Measurements from ENCODE around the gene CXorf38. TPM values are rescaled to one million over a fixed set of nuclear protein-coding genes. Genes with fewer than 3 reads are reported as not detected.

Gene CXorf38
- total and polyA plus RNA-seq, 9 of the 15 experiments (the other 6 are each of a cell fraction or from before 2014, with no cell fraction given), result 1.2 to 12.8 (median 8.4) TPM

DNA sequence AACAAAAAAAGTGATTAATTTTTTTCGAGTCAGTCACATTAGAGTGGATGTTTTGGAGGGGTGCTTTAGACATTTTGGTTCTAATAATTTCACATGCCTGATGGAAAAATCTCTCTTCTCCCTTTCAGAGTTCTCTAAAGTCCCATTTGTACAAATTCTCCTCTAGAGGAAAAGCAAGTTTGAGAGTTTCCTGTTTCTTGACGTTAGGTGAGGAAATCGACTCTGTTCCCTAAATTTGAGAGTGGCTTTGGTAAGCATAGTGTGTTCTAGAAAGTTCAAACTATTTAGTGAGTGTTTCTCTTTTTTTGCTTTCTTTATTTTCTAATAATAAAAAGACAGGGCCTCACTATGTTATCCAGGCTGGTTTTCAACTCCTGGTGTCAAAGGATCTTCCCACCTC is 68.2 kb downstream of the CXorf38 start (continued):
- TF ChIP-seq, protein P1, sequence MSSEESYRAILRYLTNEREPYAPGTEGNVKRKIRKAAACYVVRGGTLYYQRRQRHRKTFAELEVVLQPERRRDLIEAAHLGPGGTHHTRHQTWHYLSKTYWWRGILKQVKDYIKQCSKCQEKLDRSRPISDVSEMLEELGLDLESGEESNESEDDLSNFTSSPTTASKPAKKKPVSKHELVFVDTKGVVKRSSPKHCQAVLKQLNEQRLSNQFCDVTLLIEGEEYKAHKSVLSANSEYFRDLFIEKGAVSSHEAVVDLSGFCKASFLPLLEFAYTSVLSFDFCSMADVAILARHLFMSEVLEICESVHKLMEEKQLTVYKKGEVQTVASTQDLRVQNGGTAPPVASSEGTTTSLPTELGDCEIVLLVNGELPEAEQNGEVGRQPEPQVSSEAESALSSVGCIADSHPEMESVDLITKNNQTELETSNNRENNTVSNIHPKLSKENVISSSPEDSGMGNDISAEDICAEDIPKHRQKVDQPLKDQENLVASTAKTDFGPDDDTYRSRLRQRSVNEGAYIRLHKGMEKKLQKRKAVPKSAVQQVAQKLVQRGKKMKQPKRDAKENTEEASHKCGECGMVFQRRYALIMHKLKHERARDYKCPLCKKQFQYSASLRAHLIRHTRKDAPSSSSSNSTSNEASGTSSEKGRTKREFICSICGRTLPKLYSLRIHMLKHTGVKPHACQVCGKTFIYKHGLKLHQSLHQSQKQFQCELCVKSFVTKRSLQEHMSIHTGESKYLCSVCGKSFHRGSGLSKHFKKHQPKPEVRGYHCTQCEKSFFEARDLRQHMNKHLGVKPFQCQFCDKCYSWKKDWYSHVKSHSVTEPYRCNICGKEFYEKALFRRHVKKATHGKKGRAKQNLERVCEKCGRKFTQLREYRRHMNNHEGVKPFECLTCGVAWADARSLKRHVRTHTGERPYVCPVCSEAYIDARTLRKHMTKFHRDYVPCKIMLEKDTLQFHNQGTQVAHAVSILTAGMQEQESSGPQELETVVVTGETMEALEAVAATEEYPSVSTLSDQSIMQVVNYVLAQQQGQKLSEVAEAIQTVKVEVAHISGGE (CRISPR knock-in tag; IDR thresholded peaks at IDR 0.05), result no peak

DNA sequence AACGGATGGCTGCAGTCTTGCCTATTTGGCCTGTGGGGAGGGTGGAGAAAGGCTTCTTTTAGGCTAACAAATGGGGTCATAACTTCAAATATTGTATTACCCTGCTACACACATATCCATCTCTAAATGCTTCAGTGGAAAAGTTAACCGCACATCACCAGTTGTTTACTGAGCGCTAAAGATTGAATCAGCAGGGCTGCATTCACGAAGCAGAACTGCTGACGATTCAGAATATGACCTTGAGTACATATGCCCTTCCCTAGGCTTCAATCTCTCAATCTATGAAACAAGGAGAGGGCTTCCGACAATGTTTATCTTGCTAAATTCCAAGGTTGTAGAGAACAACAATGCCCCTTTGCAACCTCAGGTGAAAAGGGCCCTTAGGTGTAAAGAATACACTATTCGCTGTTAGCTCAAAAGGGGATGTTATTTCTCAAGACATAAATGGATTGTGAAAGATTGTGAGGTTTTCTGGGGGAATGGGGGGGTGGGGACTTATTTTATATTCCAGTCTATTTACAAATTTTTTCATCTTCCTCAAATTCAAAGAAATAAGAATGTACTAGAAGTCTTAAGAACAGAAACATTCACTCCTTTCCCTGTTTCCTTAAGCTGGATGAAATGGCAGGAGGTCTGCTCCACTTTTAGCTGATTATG is 69.2 kb downstream of the CXorf38 start:
- intact Hi-C loops (cut with micrococcal nuclease) (no loop called here), in situ Hi-C loops (cut with MboI) (no loop called here)
- ChIA-PET CTCF (ENCODE audit: low intra/inter-chr PET ratio) (no interaction called here), POLR2A (interaction anchor here (0.7 kb wide), 1 partner anchor 33 kb away, joined by 3 read pairs; no protein-coding TSS in a partner anchor)
- Histone ChIP-seq H4K20me1 (replicated peaks; ENCODE audit: control insufficient read depth, insufficient read depth, low read length) (no peaks in the 10 kb centered on the region; the same call in 1 of the 2 replicates), H3K4me2 (ENCODE audit: insufficient read depth, low read length) (peak overlapping the region; percentile 30; the same call in 1 of the 2 replicates), H3K9me1 (ENCODE audit: control insufficient read depth, insufficient read depth, low read length) (no peaks in the 10 kb centered on the region), H3K9me3 (replicated peaks; ENCODE audit: control insufficient read depth, insufficient read depth, low read depth, low read length) (no peaks in the 10 kb centered on the region), H3K79me2 (ENCODE audit: control insufficient read depth, insufficient read depth, low read length) (peaks cover 20% of the 10 kb centered on the region), H3K27ac (ENCODE audit: extremely low read depth, low read depth, low read length) (no peak overlapping the region), H3K9ac (ENCODE audit: insufficient read depth in 1 of 2, low read depth in 2 of 2, low read length in 2 of 2) (no peak overlapping the region), H3K4me3 (no peak overlapping the region), H3K27me3 (ENCODE audit: control insufficient read depth in 2 of 2, insufficient read depth in 2 of 2, low read length in 2 of 2) (no peaks in the 10 kb centered on the region), H2AFZ (ENCODE audit: low read depth, low read length) (peak overlapping the region; percentile 79), H3K4me1 (replicated peaks in 1 of 2; ENCODE audit: control insufficient read depth in 2 of 2, insufficient read depth in 2 of 2, low read length in 2 of 2) (peaks cover 5 to 14% of the 10 kb centered on the region in 2 experiments; a peak in 3 of 5 replicates), H3K36me3 (ENCODE audit: control insufficient read depth, insufficient read depth, low read length) (no peaks in the 10 kb centered on the region)
- ATAC-seq, result no peak
- BruUV-seq (replicated peaks), result no TSS peak
- peak; percentile 51 for FAIRE-seq
- peak; percentile 86 for TF ChIP-seq MAFG (tag; conservative IDR thresholded peaks at IDR 0.05)
- peak; percentile 58 for TF ChIP-seq MAFK (IDR thresholded peaks at IDR 0.05; ENCODE audit: low read length)
- no peak for TF ChIP-seq TGIF2 (CRISPR knock-in tag; IDR thresholded peaks at IDR 0.05)
- no peak for TF ChIP-seq SP1 (CRISPR knock-in tag; IDR thresholded peaks at IDR 0.05)
- TF ChIP-seq ZNF316 (IDR thresholded peaks at IDR 0.05), result peak; percentile 93
- peak; percentile 39; the same call in 1 of the 2 replicates for TF ChIP-seq CEBPB (tag; IDR thresholded peaks at IDR 0.05)
- TF ChIP-seq, protein P2, sequence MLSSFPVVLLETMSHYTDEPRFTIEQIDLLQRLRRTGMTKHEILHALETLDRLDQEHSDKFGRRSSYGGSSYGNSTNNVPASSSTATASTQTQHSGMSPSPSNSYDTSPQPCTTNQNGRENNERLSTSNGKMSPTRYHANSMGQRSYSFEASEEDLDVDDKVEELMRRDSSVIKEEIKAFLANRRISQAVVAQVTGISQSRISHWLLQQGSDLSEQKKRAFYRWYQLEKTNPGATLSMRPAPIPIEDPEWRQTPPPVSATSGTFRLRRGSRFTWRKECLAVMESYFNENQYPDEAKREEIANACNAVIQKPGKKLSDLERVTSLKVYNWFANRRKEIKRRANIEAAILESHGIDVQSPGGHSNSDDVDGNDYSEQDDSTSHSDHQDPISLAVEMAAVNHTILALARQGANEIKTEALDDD (IDR thresholded peaks at IDR 0.05), result peak; percentile 32; the same call in 1 of the 2 replicates
- TF ChIP-seq SRSF7 (optimal IDR thresholded peaks at IDR 0.05; ENCODE audit: low read depth, low read length), result no peak
- peak; percentile 93 for TF ChIP-seq ESRRA (IDR thresholded peaks at IDR 0.05; ENCODE audit: borderline replicate concordance, low read depth)
- TF ChIP-seq MAFF (IDR thresholded peaks at IDR 0.05; ENCODE audit: low read length), result peak; percentile 69
- no peak for TF ChIP-seq SIX5 (IDR thresholded peaks at IDR 0.05; ENCODE audit: borderline replicate concordance in 1 of 2, insufficient read depth in 1 of 2, low read depth in 1 of 2, low read length in 2 of 2)
- TF ChIP-seq FOXA3 (CRISPR knock-in tag; conservative IDR thresholded peaks at IDR 0.05 in 1 of 2, IDR thresholded peaks at IDR 0.05 in 1 of 2), result peak in 1 of 2 experiments; percentile 83; a peak in 2 of 4 replicates
- peak; percentile 90 for TF ChIP-seq C11orf30 (IDR thresholded peaks at IDR 0.05; ENCODE audit: low read depth)
- DNase-seq (ENCODE audit: extremely low read depth in 1 of 4, low spot score in 3 of 4), result peak in 1 of 4 experiments; percentile 10
- 12% methylated on average over 7 of the region's 7 CpGs for WGBS (ENCODE audit: insufficient coverage, low coverage, missing lambda C conversion rate)

All from K562 (cell line).